H9 (cell line): ENCODE data around the gene ADCY5. TPM values are rescaled to one million over a fixed set of nuclear protein-coding genes. Genes with fewer than 3 reads are reported as not detected.

Experiments
- DNase-seq: peaks from one replicate; pipeline ENCODE4 v3.0.0-alpha.2; 2017
- H2AFZ ChIP-seq: one replicate; pipeline ENCODE4 v1.6.1; 2013; ENCODE audit warnings: mild to moderate bottlenecking, low read length, control low read depth, moderate library complexity
- H2AK5ac ChIP-seq: 2 replicates; pipeline ENCODE4 v1.6.1; 2013; ENCODE audit warnings: low read length, control low read depth, mixed read lengths; ENCODE audit not compliant: insufficient read length
- H2BK120ac ChIP-seq: one replicate; pipeline ENCODE4 v1.6.1; 2013; ENCODE audit warnings: low read depth, mild to moderate bottlenecking, low read length, control low read depth, inconsistent platforms; ENCODE audit not compliant: poor library complexity, severe bottlenecking
- H2BK12ac ChIP-seq: 2 replicates; pipeline ENCODE4 v1.6.1; 2013; ENCODE audit warnings: low read length, control low read depth, mixed read lengths, low read depth; ENCODE audit not compliant: insufficient read length
- H2BK15ac ChIP-seq: 2 replicates; pipeline ENCODE4 v1.6.1; 2013; ENCODE audit warnings: low read depth, low read length, control low read depth
- H2BK20ac ChIP-seq: one replicate; pipeline ENCODE4 v1.6.1; 2013; ENCODE audit warnings: low read depth, mild to moderate bottlenecking, low read length, control low read depth, inconsistent platforms; ENCODE audit not compliant: poor library complexity, severe bottlenecking
- H2BK5ac ChIP-seq: 2 replicates; pipeline ENCODE4 v1.6.1; 2013; ENCODE audit warnings: low read length, control low read depth, mixed read lengths; ENCODE audit not compliant: insufficient read length
- H3K14ac ChIP-seq: 2 replicates; pipeline ENCODE4 v1.6.1; 2013; ENCODE audit warnings: low read length, control low read depth; ENCODE audit not compliant: insufficient read depth
- H3K18ac ChIP-seq: 2 replicates; pipeline ENCODE4 v1.6.1; 2013; ENCODE audit warnings: low read depth, mild to moderate bottlenecking, mixed read lengths, low read length, control low read depth; ENCODE audit not compliant: insufficient read length
- H3K23ac ChIP-seq: 2 replicates; pipeline ENCODE4 v1.6.1; 2013; ENCODE audit warnings: low read length, control low read depth, mixed read lengths, low read depth; ENCODE audit not compliant: insufficient read length
- H3K23me2 ChIP-seq: 2 replicates; pipeline ENCODE4 v1.6.1; 2013; ENCODE audit warnings: low read depth, mild to moderate bottlenecking, mixed read lengths, low read length, control low read depth; ENCODE audit not compliant: insufficient read length, poor library complexity, severe bottlenecking
- H3K27ac ChIP-seq: 2 replicates; pipeline ENCODE4 v1.5.1; 2013; ENCODE audit warnings: low read length, control low read depth, mixed read lengths, low read depth; ENCODE audit not compliant: insufficient read length
- H3K27me3 ChIP-seq: 2 replicates; pipeline ENCODE4 v1.6.1; 2013; ENCODE audit warnings: low read length, control low read depth, inconsistent platforms; ENCODE audit not compliant: insufficient read depth
- H3K4ac ChIP-seq: 2 replicates; pipeline ENCODE4 v1.6.1; 2013; ENCODE audit warnings: low read depth, mild to moderate bottlenecking, control low read depth, inconsistent platforms, low read length, moderate library complexity
- H3K4me1 ChIP-seq: 2 replicates; pipeline ENCODE4 v1.6.1; 2013; ENCODE audit warnings: low read length, control low read depth, inconsistent platforms; ENCODE audit not compliant: insufficient read depth
- H3K4me2 ChIP-seq: 2 replicates; pipeline ENCODE4 v1.6.1; 2013; ENCODE audit warnings: low read length, control low read depth, mixed read lengths; ENCODE audit not compliant: insufficient read length, insufficient read depth
- H3K56ac ChIP-seq: 2 replicates; pipeline ENCODE4 v1.6.1; 2013; ENCODE audit warnings: low read depth, mild to moderate bottlenecking, mixed read lengths, low read length, control low read depth; ENCODE audit not compliant: insufficient read length
- H3K79me1 ChIP-seq: 2 replicates; pipeline ENCODE4 v1.6.1; 2013; ENCODE audit warnings: low read depth, mild to moderate bottlenecking, moderate library complexity, low read length, control low read depth, inconsistent platforms; ENCODE audit not compliant: insufficient read depth, poor library complexity, severe bottlenecking
- H3K79me2 ChIP-seq: 2 replicates; pipeline ENCODE4 v1.6.1; 2013; ENCODE audit warnings: low read length, control low read depth, inconsistent platforms; ENCODE audit not compliant: insufficient read depth
- H3K9ac ChIP-seq: 2 replicates; pipeline ENCODE4 v1.6.1; 2013; ENCODE audit warnings: low read length, control low read depth, mixed read lengths; ENCODE audit not compliant: insufficient read length; ENCODE audit errors: extremely low read depth
- H3K9me3 ChIP-seq: one replicate; pipeline ENCODE4 v1.6.1; 2013; ENCODE audit warnings: low read depth, low read length, inconsistent platforms; ENCODE audit not compliant: control insufficient read depth
- H3T11ph ChIP-seq: one replicate; pipeline ENCODE4 v1.6.1; 2013; ENCODE audit warnings: mild to moderate bottlenecking, low read length, control low read depth, inconsistent platforms
- H4K20me1 ChIP-seq: one replicate; pipeline ENCODE4 v1.6.1; 2013; ENCODE audit not compliant: control insufficient read depth, insufficient read length, insufficient read depth
- H4K5ac ChIP-seq: 2 replicates; pipeline ENCODE4 v1.6.1; 2013; ENCODE audit warnings: low read depth, mild to moderate bottlenecking, mixed read lengths, low read length, control low read depth; ENCODE audit not compliant: insufficient read length
- H4K8ac ChIP-seq: replicated peaks from 2 replicates; pipeline ENCODE4 v1.6.1; 2013; ENCODE audit warnings: low read length, control low read depth, mixed read lengths, low read depth; ENCODE audit not compliant: insufficient read length
- H4K91ac ChIP-seq: 2 replicates; pipeline ENCODE4 v1.6.1; 2013; ENCODE audit warnings: low read depth, mild to moderate bottlenecking, moderate library complexity, mixed read lengths, low read length, control low read depth; ENCODE audit not compliant: insufficient read length
- H3K27ac Mint-ChIP-seq, 3 experiments: 2 replicates in 2 of 3; 3 replicates in 1 of 3; pipeline ENCODE4 v1.8.0; 2020 to 2021; ENCODE audit warnings: mixed read lengths in 3 of 3, mild to moderate bottlenecking in 1 of 3, moderate library complexity in 1 of 3
- H3K27me3 Mint-ChIP-seq: 2 replicates; pipeline ENCODE4 v1.8.0; 2021; ENCODE audit warnings: low read depth, mild to moderate bottlenecking, moderate library complexity, mixed read lengths
- H3K36me3 Mint-ChIP-seq, 3 experiments: 2 replicates in 2 of 3; 3 replicates in 1 of 3; pipeline ENCODE4 v1.8.0; 2020 to 2021; ENCODE audit warnings: low read depth in 3 of 3, mixed read lengths in 3 of 3; ENCODE audit not compliant: insufficient read depth in 1 of 3
- H3K4me1 Mint-ChIP-seq, 2 experiments: 2 replicates each; pipeline ENCODE4 v1.8.0; 2020; ENCODE audit warnings: mixed read lengths in 2 of 2
- H3K4me3 Mint-ChIP-seq, 2 experiments: 2 replicates in 1 of 2; 3 replicates in 1 of 2; pipeline ENCODE4 v1.8.0; 2020 to 2021; ENCODE audit warnings: mild to moderate bottlenecking in 2 of 2, mixed read lengths in 2 of 2, moderate library complexity in 1 of 2
- H3K9me3 Mint-ChIP-seq, 2 experiments: 2 replicates in 1 of 2; 3 replicates in 1 of 2; pipeline ENCODE4 v1.8.0; 2020; ENCODE audit warnings: mild to moderate bottlenecking in 2 of 2, mixed read lengths in 2 of 2, moderate library complexity in 1 of 2
- WGBS: extraction: QIAGEN DNeasy Blood & Tissue Kit; methylation state at CpG from one replicate; pipeline ENCODE4 v1.1.7; 2013; ENCODE audit warnings: missing lambda C conversion rate, low lambda C conversion rate, mixed read lengths; ENCODE audit not compliant: insufficient read length; ENCODE audit errors: extremely low coverage; 5-methylcytosine and 5-hydroxymethylcytosine counted together
- total RNA-seq: library from RNA; stranded (reverse); gene quantifications from 2 replicates; pipeline ENCODE4 v1.2.1, GENCODE V29; 2021
- TF ChIP-seq, protein P1 (sequence below): fragments of 200-600 bp; sonication (generic); conservative IDR thresholded peaks from 3 replicates; pipeline ENCODE4 v1.8.0; 2021; ENCODE audit warnings: antibody characterized with exemption, mild to moderate bottlenecking

ADCY5 gene
- total RNA-seq, 1 experiment from 2014 or later, result 5.0 TPM

DNA sequence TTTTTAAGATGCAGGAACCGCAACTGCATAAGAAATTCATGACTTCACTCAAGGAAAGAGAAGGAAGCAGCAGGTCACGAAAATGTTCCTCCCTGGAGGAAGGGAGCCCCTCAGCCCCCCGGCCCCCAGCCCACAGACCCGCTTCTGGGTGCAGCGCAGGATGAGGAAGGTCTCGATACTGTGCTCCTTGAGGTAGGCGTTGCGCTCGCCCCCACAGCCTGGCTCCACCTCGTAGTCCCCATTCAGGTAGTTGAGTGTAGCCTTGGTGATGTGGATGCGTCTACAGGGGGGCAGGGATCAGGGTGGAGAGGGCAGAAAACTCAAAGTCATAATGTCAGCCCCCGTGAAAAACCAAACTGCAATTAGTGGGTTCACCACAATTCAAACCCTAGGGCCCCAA, 121.4 kb downstream of the ADCY5 start:
- H3K14ac ChIP-seq, result no peak overlapping the region
- no peak overlapping the region for H4K5ac ChIP-seq
- H3K9ac ChIP-seq, result no peak overlapping the region
- H3K18ac ChIP-seq, result no peak overlapping the region
- no peak overlapping the region for H3K56ac ChIP-seq
- Mint-ChIP-seq H3K36me3 (no peaks in the 10 kb centered on the region; a peak in 1 of 7 replicates), H3K27me3 (peaks cover 2% of the 10 kb centered on the region), H3K9me3 (no peaks in the 10 kb centered on the region; a peak in 1 of 5 replicates), H3K4me3 (no peak overlapping the region), H3K27ac (no peak overlapping the region), H3K4me1 (peaks cover 19 to 26% of the 10 kb centered on the region in 2 experiments)
- TF ChIP-seq, protein P1, sequence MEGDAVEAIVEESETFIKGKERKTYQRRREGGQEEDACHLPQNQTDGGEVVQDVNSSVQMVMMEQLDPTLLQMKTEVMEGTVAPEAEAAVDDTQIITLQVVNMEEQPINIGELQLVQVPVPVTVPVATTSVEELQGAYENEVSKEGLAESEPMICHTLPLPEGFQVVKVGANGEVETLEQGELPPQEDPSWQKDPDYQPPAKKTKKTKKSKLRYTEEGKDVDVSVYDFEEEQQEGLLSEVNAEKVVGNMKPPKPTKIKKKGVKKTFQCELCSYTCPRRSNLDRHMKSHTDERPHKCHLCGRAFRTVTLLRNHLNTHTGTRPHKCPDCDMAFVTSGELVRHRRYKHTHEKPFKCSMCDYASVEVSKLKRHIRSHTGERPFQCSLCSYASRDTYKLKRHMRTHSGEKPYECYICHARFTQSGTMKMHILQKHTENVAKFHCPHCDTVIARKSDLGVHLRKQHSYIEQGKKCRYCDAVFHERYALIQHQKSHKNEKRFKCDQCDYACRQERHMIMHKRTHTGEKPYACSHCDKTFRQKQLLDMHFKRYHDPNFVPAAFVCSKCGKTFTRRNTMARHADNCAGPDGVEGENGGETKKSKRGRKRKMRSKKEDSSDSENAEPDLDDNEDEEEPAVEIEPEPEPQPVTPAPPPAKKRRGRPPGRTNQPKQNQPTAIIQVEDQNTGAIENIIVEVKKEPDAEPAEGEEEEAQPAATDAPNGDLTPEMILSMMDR, result no peak
- H3K27me3 ChIP-seq, result no peaks in the 10 kb centered on the region
- H2BK20ac ChIP-seq, result no peak overlapping the region
- no peak overlapping the region for H2BK12ac ChIP-seq
- no peak overlapping the region for H2BK120ac ChIP-seq
- no peaks in the 10 kb centered on the region for H4K20me1 ChIP-seq
- no CpG with 5 or more reads among the region's 12 CpGs for WGBS
- H3T11ph ChIP-seq, result no peak overlapping the region
- no peak overlapping the region for H2BK5ac ChIP-seq
- no peak overlapping the region for H3K4me2 ChIP-seq
- H2AFZ ChIP-seq, result no peak overlapping the region
- no peaks in the 10 kb centered on the region for H3K79me2 ChIP-seq
- no peak overlapping the region for H2BK15ac ChIP-seq
- H4K8ac ChIP-seq, result no peak overlapping the region
- no peaks in the 10 kb centered on the region for H3K79me1 ChIP-seq
- H4K91ac ChIP-seq, result no peak overlapping the region
- H3K4me1 ChIP-seq, result no peaks in the 10 kb centered on the region; the same call in 1 of the 2 replicates
- no peak overlapping the region for H3K27ac ChIP-seq
- no peak overlapping the region for H3K4ac ChIP-seq
- no peak overlapping the region for H3K23ac ChIP-seq
- H2AK5ac ChIP-seq, result no peak overlapping the region
- H3K9me3 ChIP-seq, result no peaks in the 10 kb centered on the region
- DNase-seq, result no peak
- H3K23me2 ChIP-seq, result no peaks in the 10 kb centered on the region
